Gastrocnemius medialis (tissue), 4 donors: Measurements from ENCODE around the gene CACNA1A. TPM values are rescaled to one million over a fixed set of nuclear protein-coding genes. Genes with fewer than 3 reads are reported as not detected.

Experiments
- ATAC-seq, 2 donors: fragments of 150-250 bp; one replicate each; pipeline ENCODE4 v1.9.1; 2016
- DNase-seq, 2 donors: peaks; one replicate each; pipeline ENCODE4 v3.0.0-alpha.2; 2019
- H3K27ac ChIP-seq, 4 donors: fragments of 200-600 bp; sonication (generic); 1 replicate in 1 of 4; 2 replicates in 3 of 4; pipeline ENCODE4 v1.5.1; 2016 to 2018; ENCODE audit warnings: mild to moderate bottlenecking in 2 of 4, moderate library complexity in 1 of 4
- H3K27me3 ChIP-seq, 3 donors: fragments of 200-600 bp; sonication (generic) in 2 of 3; 1 replicate in 1 of 3; 2 replicates in 2 of 3; pipeline versions ENCODE4 v1.5.1 to v1.6.0; 2016 to 2019; ENCODE audit warnings: mild to moderate bottlenecking in 1 of 3, moderate library complexity in 1 of 3
- H3K36me3 ChIP-seq, 2 donors: fragments of 200-600 bp; sonication (generic) in 1 of 2; one replicate each; pipeline ENCODE4 v1.5.1; 2017 to 2018
- H3K4me1 ChIP-seq, 2 donors: fragments of 200-600 bp; sonication (generic) in 1 of 2; one replicate each; pipeline ENCODE4 v1.5.1; 2016 to 2017; ENCODE audit warnings: mild to moderate bottlenecking in 2 of 2
- H3K4me3 ChIP-seq, 4 donors: fragments of 200-600 bp; sonication (generic) in 3 of 4; 1 replicate in 1 of 4; 2 replicates in 3 of 4; pipeline ENCODE4 v1.5.1; 2016 to 2019; ENCODE audit warnings: mild to moderate bottlenecking in 2 of 4
- H3K9me3 ChIP-seq, 3 donors: fragments of 200-600 bp; sonication (generic) in 2 of 3; 1 replicate in 1 of 3; 2 replicates in 2 of 3; pipeline ENCODE4 v1.5.1; 2016 to 2019
- POLR2A ChIP-seq, 2 donors: fragments of 450-650 bp; IDR thresholded peaks; one replicate each; pipeline ENCODE4 v1.6.1; 2017; ENCODE audit warnings: antibody characterized with exemption in 2 of 2, mild to moderate bottlenecking in 2 of 2, moderate library complexity in 2 of 2
- in situ Hi-C, 4 donors: fragments of 200-750 bp; cut with MboI; loops; one replicate each; pipeline versions ENCODE4 v1.15.0 to v1.8.0; 2017; ENCODE audit warnings: low sequenced_read_pairs in 4 of 4
- intact Hi-C: fragments of 100-400 bp; cut with DNase I; formaldehyde crosslinking; loops from one replicate; pipeline ENCODE4 v1.15.1; 2023; ENCODE audit warnings: low total_unique reads
- total RNA-seq, 4 donors: library from RNA; depleted of rRNA; stranded (reverse); fragments of >200 nt; gene quantifications; one replicate each; pipeline versions ENCODE4 v1.1.0 to v1.2.3, GENCODE V29; 2016
- TF ChIP-seq, protein P1 (sequence below), 5 experiments: fragments of 450-650 bp in 3 of 5; fragments of 200-600 bp in 2 of 5; sonication (generic) in 2 of 5; IDR thresholded peaks in 4 of 5; conservative IDR thresholded peaks in 1 of 5; 1 replicate in 4 of 5; 2 replicates in 1 of 5; pipeline ENCODE4 v1.5.1; 2016 to 2019; ENCODE audit warnings: antibody characterized with exemption in 5 of 5, mild to moderate bottlenecking in 3 of 5, moderate library complexity in 3 of 5

Gene CACNA1A
- total RNA-seq, 4 donors from 2014 or later = 0.15 to 0.51 (median 0.33) TPM; not detected in 1

- no peaks in the 10 kb centered on the region for H3K36me3 ChIP-seq
- no peaks in the 10 kb centered on the region for H3K9me3 ChIP-seq
- H3K27me3 ChIP-seq = peaks cover 5 to 7% (median 6%) of the 10 kb centered on the region in 3 donors
- ATAC-seq (no peak), DNase-seq (no peak)
- TF ChIP-seq, protein P1, sequence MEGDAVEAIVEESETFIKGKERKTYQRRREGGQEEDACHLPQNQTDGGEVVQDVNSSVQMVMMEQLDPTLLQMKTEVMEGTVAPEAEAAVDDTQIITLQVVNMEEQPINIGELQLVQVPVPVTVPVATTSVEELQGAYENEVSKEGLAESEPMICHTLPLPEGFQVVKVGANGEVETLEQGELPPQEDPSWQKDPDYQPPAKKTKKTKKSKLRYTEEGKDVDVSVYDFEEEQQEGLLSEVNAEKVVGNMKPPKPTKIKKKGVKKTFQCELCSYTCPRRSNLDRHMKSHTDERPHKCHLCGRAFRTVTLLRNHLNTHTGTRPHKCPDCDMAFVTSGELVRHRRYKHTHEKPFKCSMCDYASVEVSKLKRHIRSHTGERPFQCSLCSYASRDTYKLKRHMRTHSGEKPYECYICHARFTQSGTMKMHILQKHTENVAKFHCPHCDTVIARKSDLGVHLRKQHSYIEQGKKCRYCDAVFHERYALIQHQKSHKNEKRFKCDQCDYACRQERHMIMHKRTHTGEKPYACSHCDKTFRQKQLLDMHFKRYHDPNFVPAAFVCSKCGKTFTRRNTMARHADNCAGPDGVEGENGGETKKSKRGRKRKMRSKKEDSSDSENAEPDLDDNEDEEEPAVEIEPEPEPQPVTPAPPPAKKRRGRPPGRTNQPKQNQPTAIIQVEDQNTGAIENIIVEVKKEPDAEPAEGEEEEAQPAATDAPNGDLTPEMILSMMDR (IDR thresholded peaks at IDR 0.05 in 4 of 5, conservative IDR thresholded peaks at IDR 0.05 in 1 of 5) = no peak
- no peak for TF ChIP-seq POLR2A (IDR thresholded peaks at IDR 0.05)
- H3K4me3 ChIP-seq = no peak overlapping the region
- no peak overlapping the region for H3K27ac ChIP-seq
- intact Hi-C loops = no loop called here
- H3K4me1 ChIP-seq = no peaks in the 10 kb centered on the region
- in situ Hi-C loops = loop anchor here in 3 of 4 donors (25.0 kb wide), 2 partner anchors 301 to 576 kb away; no protein-coding TSS in a partner anchor
These were observed 219.9 kb downstream of the CACNA1A start for GRCh38 chr19:13286195-13286985.

DNA sequence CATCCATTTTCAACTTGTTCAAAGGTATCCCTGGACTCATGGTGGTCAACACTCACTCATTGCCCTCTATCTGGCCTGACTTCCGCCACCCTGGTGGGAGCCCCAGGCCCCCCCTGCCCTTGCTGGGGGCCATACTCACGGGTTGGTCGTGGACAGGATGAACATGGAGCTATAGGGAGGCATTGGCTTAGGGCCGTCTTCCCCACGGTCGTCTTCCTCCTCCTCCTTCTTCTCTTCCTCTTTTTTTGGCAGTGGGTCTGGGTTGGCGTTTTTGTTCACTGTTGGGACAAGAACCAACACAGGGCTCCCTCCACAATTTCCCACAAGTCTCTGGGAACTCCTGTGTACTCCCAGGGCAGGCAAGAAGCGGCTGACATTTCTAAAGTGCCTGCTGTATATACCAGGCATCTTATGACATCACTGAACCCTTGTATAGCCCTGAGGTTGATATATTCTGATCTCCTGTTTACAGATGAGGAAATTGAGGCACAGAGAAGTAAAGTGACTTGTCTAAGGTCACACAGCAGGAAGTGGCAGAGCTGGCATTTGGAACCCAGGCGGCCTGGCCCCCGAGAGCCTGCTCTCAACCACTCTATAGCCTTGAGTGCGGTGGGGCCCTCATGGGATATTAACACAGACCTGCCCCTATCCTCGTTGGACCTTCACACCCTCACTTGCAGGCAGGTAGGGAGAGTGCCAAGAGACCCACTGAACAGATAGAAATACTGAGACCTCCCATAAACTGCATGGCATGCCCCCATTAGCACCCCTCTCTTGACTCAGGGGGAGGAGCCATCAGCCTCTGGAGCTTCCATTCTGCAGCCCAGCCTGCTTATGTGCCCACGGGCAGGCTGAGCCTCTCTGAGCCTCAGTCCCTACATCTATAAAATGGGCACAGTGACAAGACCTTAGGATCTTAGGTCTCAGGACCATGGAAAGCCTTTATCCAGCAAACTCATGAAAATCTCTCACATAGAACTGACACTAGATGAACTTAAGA is 221.1 kb downstream of the CACNA1A start:
- Histone ChIP-seq H3K4me3 (no peak overlapping the region), H3K36me3 (no peaks in the 10 kb centered on the region), H3K4me1 (no peaks in the 10 kb centered on the region), H3K9me3 (no peaks in the 10 kb centered on the region), H3K27me3 (peaks cover 5 to 7% (median 6%) of the 10 kb centered on the region in 3 donors), H3K27ac (no peak overlapping the region)
- TF ChIP-seq POLR2A (IDR thresholded peaks at IDR 0.05) = no peak
- TF ChIP-seq, protein P1 (IDR thresholded peaks at IDR 0.05 in 4 of 5, conservative IDR thresholded peaks at IDR 0.05 in 1 of 5) = no peak
- in situ Hi-C loops = loop anchor here in 3 of 4 donors (25.0 kb wide), 2 partner anchors 302 to 577 kb away; no protein-coding TSS in a partner anchor
- no peak for DNase-seq
- intact Hi-C loops = no loop called here
- no peak for ATAC-seq

DNA sequence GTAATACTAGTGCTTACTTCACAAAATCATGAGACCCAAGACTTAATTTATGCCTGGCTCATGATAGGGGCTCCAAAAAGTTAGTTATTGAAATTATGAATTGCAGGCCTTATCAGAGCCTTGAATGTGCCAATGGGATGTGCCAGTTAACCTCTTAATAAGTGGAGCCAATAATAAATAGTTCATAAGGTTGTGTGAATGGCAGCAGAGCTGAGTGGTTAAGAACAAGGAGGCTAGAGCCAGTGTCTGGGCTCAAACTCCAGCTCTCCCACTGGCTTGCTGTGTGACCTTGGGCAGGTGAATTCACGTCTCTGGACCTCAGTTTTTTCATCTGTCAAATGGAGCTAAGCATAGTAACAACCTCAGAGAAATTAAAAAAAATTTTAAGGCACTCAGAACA is 222.4 kb downstream of the CACNA1A start:
- Histone ChIP-seq H3K27ac (no peak overlapping the region), H3K27me3 (peaks cover 5 to 7% (median 6%) of the 10 kb centered on the region in 3 donors), H3K9me3 (no peaks in the 10 kb centered on the region), H3K4me1 (no peaks in the 10 kb centered on the region), H3K4me3 (no peak overlapping the region), H3K36me3 (no peaks in the 10 kb centered on the region)
- in situ Hi-C loops = loop anchor here in 3 of 4 donors (25.0 kb wide), 2 partner anchors 303 to 578 kb away; no protein-coding TSS in a partner anchor
- TF ChIP-seq POLR2A (IDR thresholded peaks at IDR 0.05) = no peak
- TF ChIP-seq, protein P1 (IDR thresholded peaks at IDR 0.05 in 4 of 5, conservative IDR thresholded peaks at IDR 0.05 in 1 of 5) = no peak
- no peak for DNase-seq
- intact Hi-C loops = no loop called here
- ATAC-seq = no peak

GRCh38 chr19:13282486-13283065 is 223.7 kb downstream of the CACNA1A start:
- Histone ChIP-seq H3K4me1 (no peaks in the 10 kb centered on the region), H3K27ac (no peak overlapping the region), H3K27me3 (peaks cover 5 to 7% (median 6%) of the 10 kb centered on the region in 3 donors), H3K9me3 (no peaks in the 10 kb centered on the region), H3K36me3 (no peaks in the 10 kb centered on the region), H3K4me3 (no peak overlapping the region)
- DNase-seq = no peak
- intact Hi-C loops (no loop called here), in situ Hi-C loops (loop anchor here in 3 of 4 donors (25.0 kb wide), 2 partner anchors 305 to 580 kb away; no protein-coding TSS in a partner anchor)
- TF ChIP-seq, protein P1 (IDR thresholded peaks at IDR 0.05 in 4 of 5, conservative IDR thresholded peaks at IDR 0.05 in 1 of 5) = no peak
- no peak for TF ChIP-seq POLR2A (IDR thresholded peaks at IDR 0.05)
- no peak for ATAC-seq
